H4 (cell line): Measurements from ENCODE around the gene PUM1. TPM values are rescaled to one million over a fixed set of nuclear protein-coding genes. Genes with fewer than 3 reads are reported as not detected.
"Not testable (repeated sequence)": the region's sequence is repeated elsewhere in the genome, so short reads cannot be mapped to it uniquely, and the experiment has no call there.

Experiments used
- DNase-seq: peaks from one replicate; pipeline ENCODE4 v3.0.0-alpha.2; 2015; ENCODE audit warnings: low spot score
- total RNA-seq: library from RNA; depleted of rRNA; stranded (reverse); fragments of >200 nt; shearing (Covaris generic); gene quantifications from 2 replicates; pipeline ENCODE4 v1.2.3, GENCODE V29; 2014

The PUM1 gene
- total RNA-seq, 1 experiment from 2014 or later: 31.7 TPM

GRCh38 chr1:30995990-30996612 lies 69.4 kb downstream of the PUM1 start:
- no peak for DNase-seq

GRCh38 chr1:30991862-30992606 lies 73.5 kb downstream of the PUM1 start:
- no peak for DNase-seq

- no peak for DNase-seq
Measured at GRCh38 chr1:30990591-30990990, 74.9 kb downstream of the PUM1 start.

GRCh38 chr1:30988045-30988444 lies 77.5 kb downstream of the PUM1 start:
- DNase-seq: no peak

GRCh38 chr1:30986755-30987154 lies 78.8 kb downstream of the PUM1 start:
- DNase-seq: no peak

- no peak for DNase-seq
Measured at GRCh38 chr1:30984991-30985503, 80.5 kb downstream of the PUM1 start.

DNA sequence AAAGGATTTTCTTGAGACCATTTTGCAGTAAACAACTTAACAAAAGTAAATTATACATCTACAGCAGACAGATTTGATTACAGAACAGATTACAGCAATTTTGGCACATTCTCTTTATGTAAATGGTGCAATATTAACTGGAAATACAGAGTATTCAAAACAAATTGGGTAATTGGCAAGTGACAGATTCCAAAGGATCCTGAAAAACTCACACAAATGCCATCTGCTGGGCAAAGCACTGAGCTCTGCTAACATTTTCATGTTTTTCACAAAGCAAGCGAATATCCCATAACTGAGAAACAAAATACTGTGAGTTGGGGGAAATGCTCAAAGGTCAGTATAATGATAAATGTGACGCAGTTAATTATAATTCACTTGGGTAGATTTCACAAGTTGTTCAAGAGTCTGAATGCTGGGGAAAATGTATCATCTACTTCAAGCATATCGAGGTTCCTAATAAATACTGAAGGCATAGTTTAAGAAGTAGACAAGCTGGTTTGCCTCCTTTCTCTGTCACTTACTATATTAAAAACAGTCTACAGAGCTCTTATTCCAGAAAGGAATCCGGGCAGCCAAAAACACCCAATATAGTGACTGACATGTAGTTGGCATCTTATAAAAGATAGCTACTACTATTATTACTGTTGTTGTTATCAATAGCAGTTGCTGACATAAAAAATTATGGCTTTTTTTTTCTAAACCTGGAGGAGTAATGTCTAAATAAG lies 81.2 kb downstream of the PUM1 start:
- DNase-seq: no peak

GRCh38 chr1:30982937-30983336 lies 82.6 kb downstream of the PUM1 start:
- no peak for DNase-seq

GRCh38 chr1:30982431-30982830 lies 83.1 kb downstream of the PUM1 start:
- DNase-seq: no peak

GRCh38 chr1:30981172-30981571 lies 84.3 kb downstream of the PUM1 start:
- DNase-seq: no peak

GRCh38 chr1:30977511-30977910 lies 88.0 kb downstream of the PUM1 start:
- no peak for DNase-seq

- no peak for DNase-seq
Measured at GRCh38 chr1:30977105-30977504, 88.4 kb downstream of the PUM1 start.

- no peak for DNase-seq
Measured at GRCh38 chr1:30976143-30976542, 89.4 kb downstream of the PUM1 start.

DNA sequence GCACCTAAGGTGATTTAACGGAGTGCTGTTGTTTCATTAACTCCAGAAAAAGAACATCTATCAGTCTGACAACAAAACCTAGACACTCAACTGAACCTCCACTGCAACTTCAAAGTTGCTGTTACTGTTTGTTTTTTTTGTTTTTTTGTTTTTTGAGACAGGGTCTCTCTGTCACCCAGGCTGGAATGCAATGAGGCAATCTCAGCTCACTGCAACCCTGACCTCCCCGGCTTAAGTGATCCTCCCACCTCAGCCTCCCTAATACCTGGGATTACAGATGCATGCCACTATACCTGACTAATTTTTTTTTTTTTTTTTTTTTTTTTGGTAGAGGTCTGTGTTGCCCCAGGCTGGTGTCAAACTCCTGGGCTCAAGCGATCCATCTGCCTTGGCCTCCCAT lies 90.3 kb downstream of the PUM1 start:
- DNase-seq: no peak

GRCh38 chr1:30974536-30974935 lies 91.0 kb downstream of the PUM1 start:
- no peak for DNase-seq

- DNase-seq: not testable (repeated sequence)
Measured at GRCh38 chr1:30972349-30972748, 93.2 kb downstream of the PUM1 start.

DNA sequence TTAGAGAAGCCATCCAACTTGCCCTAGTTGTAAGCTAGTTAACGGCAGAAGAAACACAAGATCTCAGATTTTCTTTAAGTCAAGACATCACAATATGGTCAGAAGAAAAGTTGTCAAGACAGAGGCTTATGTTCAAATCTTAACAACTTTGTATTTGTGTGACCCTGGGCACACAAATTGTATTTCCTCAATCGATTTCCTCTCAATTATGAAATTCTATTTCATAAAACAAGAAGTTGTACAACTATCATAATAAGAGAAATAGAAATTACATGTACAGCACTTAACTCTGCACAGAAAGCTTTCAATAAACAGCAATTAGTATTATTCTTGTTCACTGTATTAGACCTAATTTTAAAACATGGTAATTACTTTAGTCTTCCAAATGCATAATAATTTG lies 94.0 kb downstream of the PUM1 start:
- DNase-seq: no peak

- no peak for DNase-seq
Measured at GRCh38 chr1:30969903-30970302, 95.6 kb downstream of the PUM1 start.

DNA sequence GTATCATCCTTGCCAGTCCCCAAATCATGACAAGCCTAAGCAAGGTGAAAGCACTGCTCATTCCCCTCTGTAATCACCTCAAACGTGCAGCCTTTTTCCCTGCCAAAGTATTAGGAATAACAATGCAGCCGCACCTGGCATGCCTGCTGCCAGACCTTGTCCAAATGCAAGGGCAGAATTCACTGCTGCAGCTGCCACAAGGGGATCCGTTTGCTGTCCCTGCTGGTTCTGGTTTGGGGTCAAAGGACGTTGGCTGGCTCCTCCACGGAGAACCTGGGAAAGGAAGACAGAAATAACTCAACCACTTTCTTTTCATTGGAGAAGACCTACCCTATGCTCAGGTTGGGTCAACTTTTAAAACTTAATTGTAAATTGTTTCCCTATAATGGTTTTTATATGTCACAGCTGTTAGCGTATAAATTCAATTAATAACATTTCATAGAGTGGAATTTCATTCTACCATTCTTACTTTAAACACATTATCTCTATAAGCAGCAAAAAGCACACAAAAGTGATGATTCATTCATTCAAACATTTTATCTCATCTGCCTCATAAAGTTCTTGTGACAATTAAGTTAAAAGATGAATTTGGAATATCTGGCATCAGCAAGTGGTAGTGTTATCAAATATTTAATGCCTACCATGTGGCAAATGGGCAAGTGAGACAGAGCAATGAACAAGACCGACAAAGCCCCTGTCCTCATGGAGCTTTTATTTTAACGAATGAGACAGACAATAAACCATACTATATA lies 97.1 kb downstream of the PUM1 start:
- DNase-seq: no peak

DNA sequence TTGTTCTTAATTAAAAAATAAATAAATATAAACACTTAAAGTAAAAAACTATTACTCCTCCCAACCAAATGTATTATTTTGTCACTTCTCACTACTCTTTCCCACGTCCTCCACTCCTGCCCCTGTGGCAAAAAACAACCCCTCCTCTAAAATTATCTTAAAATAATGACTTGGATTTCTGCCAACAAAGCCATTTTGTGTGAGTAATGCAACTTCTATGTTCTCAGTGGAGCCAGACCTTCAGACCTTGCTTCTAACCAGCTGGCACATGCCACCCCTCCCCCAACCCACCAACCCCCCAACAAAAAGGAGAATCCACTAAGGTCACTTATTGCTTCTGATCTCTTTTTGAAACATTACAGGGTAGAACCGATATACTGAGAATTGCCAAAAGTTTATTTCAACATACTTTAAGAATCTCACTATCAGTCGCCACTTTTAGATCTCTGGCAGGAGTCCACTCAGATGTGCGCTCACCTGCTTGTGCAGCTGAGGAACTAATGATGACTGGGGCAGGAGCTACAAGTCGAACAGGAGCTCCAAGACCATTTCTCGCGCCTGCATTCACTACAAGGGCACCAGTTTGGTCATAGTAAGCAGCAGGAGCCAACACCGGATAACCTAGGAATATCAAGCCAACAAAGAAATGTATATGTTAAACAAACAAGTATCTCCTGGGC lies 98.7 kb downstream of the PUM1 start:
- DNase-seq: peak; percentile 55

GRCh38 chr1:30965924-30966599 lies 99.5 kb downstream of the PUM1 start:
- no peak for DNase-seq
